HUES6 (cell line): ENCODE data around the gene POLR3B.

ENCODE experiments used
- H3K27ac ChIP-seq: 2 replicates; pipeline ENCODE4 v1.7.0; 2013; ENCODE audit warnings: low read depth, mild to moderate bottlenecking, low read length, inconsistent platforms
- H3K27me3 ChIP-seq: 2 replicates; pipeline ENCODE4 v1.6.1; 2013; ENCODE audit warnings: low read length; ENCODE audit not compliant: control insufficient read depth, insufficient read depth
- H3K36me3 ChIP-seq: 2 replicates; pipeline ENCODE4 v1.6.1; 2013; ENCODE audit warnings: low read length; ENCODE audit not compliant: control insufficient read depth, insufficient read depth
- H3K4me1 ChIP-seq: 2 replicates; pipeline ENCODE4 v1.6.1; 2013; ENCODE audit warnings: low read length; ENCODE audit not compliant: control insufficient read depth, insufficient read depth
- H3K4me3 ChIP-seq: 2 replicates; pipeline ENCODE4 v1.5.1; 2013; ENCODE audit warnings: low read depth, low read length
- H3K9ac ChIP-seq: one replicate; pipeline ENCODE4 v1.6.1; 2013; ENCODE audit warnings: mild to moderate bottlenecking, low read length
- H3K9me3 ChIP-seq: 2 replicates; pipeline ENCODE4 v1.6.1; 2013; ENCODE audit warnings: low read depth, low read length; ENCODE audit not compliant: control insufficient read depth, insufficient read depth

Gene POLR3B

GRCh38 chr12:106323537-106323936 is 34.0 kb upstream of the POLR3B start:
- no peaks in the 10 kb centered on the region for H3K27me3 ChIP-seq
- H3K9ac ChIP-seq, result no peak overlapping the region
- no peaks in the 10 kb centered on the region for H3K4me1 ChIP-seq
- H3K9me3 ChIP-seq, result no peaks in the 10 kb centered on the region
- H3K27ac ChIP-seq, result no peak overlapping the region
- no peak overlapping the region for H3K4me3 ChIP-seq
- no peaks in the 10 kb centered on the region for H3K36me3 ChIP-seq

GRCh38 chr12:106327309-106327869 is 30.2 kb upstream of the POLR3B start:
- no peaks in the 10 kb centered on the region for H3K27me3 ChIP-seq
- no peak overlapping the region for H3K27ac ChIP-seq
- H3K9ac ChIP-seq, result no peak overlapping the region
- H3K9me3 ChIP-seq, result 0 out of 2 replicates have a peak, but pooled peaks cover 3% of the 10 kb centered on the region
- H3K4me3 ChIP-seq, result no peak overlapping the region
- H3K4me1 ChIP-seq, result peaks cover 31% of the 10 kb centered on the region
- no peaks in the 10 kb centered on the region for H3K36me3 ChIP-seq

- no peaks in the 10 kb centered on the region for H3K36me3 ChIP-seq
- H3K4me1 ChIP-seq, result peaks cover 31% of the 10 kb centered on the region
- peaks cover 9% of the 10 kb centered on the region for H3K9me3 ChIP-seq
- no peak overlapping the region for H3K4me3 ChIP-seq
- H3K9ac ChIP-seq, result no peak overlapping the region
- H3K27ac ChIP-seq, result no peak overlapping the region
- H3K27me3 ChIP-seq, result no peaks in the 10 kb centered on the region
These were observed 28.8 kb upstream of the POLR3B start for GRCh38 chr12:106328735-106329134.

GRCh38 chr12:106329231-106329982 is 28.1 kb upstream of the POLR3B start:
- no peak overlapping the region for H3K4me3 ChIP-seq
- no peak overlapping the region for H3K9ac ChIP-seq
- peaks cover 31% of the 10 kb centered on the region for H3K4me1 ChIP-seq
- no peaks in the 10 kb centered on the region for H3K36me3 ChIP-seq
- peaks cover 9% of the 10 kb centered on the region for H3K9me3 ChIP-seq
- no peaks in the 10 kb centered on the region for H3K27me3 ChIP-seq
- H3K27ac ChIP-seq, result no peak overlapping the region

- Histone ChIP-seq H3K9me3 (peaks cover 9% of the 10 kb centered on the region), H3K4me1 (peaks cover 31% of the 10 kb centered on the region), H3K27ac (no peak overlapping the region)
These were observed 25.9 kb upstream of the POLR3B start for GRCh38 chr12:106331599-106331998.

GRCh38 chr12:106332536-106332935 is 25.0 kb upstream of the POLR3B start:
- Histone ChIP-seq H3K4me1 (peaks cover 31% of the 10 kb centered on the region), H3K27me3 (no peaks in the 10 kb centered on the region), H3K9ac (no peak overlapping the region), H3K4me3 (no peak overlapping the region), H3K27ac (no peak overlapping the region), H3K36me3 (no peaks in the 10 kb centered on the region), H3K9me3 (peaks cover 9% of the 10 kb centered on the region)

More at GRCh38 chr12:106331599-106331998, 25.9 kb upstream of the POLR3B start:
- no peak overlapping the region for H3K9ac ChIP-seq
- H3K4me3 ChIP-seq, result no peak overlapping the region
- H3K27me3 ChIP-seq, result no peaks in the 10 kb centered on the region
- no peaks in the 10 kb centered on the region for H3K36me3 ChIP-seq

- no peaks in the 10 kb centered on the region for H3K36me3 ChIP-seq
- no peak overlapping the region for H3K9ac ChIP-seq
- H3K27me3 ChIP-seq, result no peaks in the 10 kb centered on the region
- H3K4me3 ChIP-seq, result no peak overlapping the region
- peaks cover 31% of the 10 kb centered on the region for H3K4me1 ChIP-seq
- peaks cover 9% of the 10 kb centered on the region for H3K9me3 ChIP-seq
- no peak overlapping the region for H3K27ac ChIP-seq
These were observed 24.5 kb upstream of the POLR3B start for GRCh38 chr12:106333010-106333409.

GRCh38 chr12:106333756-106334155 is 23.8 kb upstream of the POLR3B start:
- no peaks in the 10 kb centered on the region for H3K27me3 ChIP-seq
- H3K9me3 ChIP-seq, result peaks cover 9% of the 10 kb centered on the region
- peaks cover 31% of the 10 kb centered on the region for H3K4me1 ChIP-seq
- no peak overlapping the region for H3K27ac ChIP-seq
- no peaks in the 10 kb centered on the region for H3K36me3 ChIP-seq
- H3K4me3 ChIP-seq, result no peak overlapping the region
- no peak overlapping the region for H3K9ac ChIP-seq

GRCh38 chr12:106341086-106341877 is 16.3 kb upstream of the POLR3B start:
- Histone ChIP-seq H3K36me3 (no peaks in the 10 kb centered on the region), H3K27ac (no peak overlapping the region), H3K4me1 (0 out of 2 replicates have a peak, but pooled peaks cover 3% of the 10 kb centered on the region), H3K27me3 (no peaks in the 10 kb centered on the region), H3K9me3 (no peaks in the 10 kb centered on the region), H3K9ac (no peak overlapping the region), H3K4me3 (no peak overlapping the region)

- Histone ChIP-seq H3K36me3 (no peaks in the 10 kb centered on the region), H3K4me1 (0 out of 2 replicates have a peak, but pooled peaks cover 3% of the 10 kb centered on the region), H3K27me3 (no peaks in the 10 kb centered on the region), H3K9ac (no peak overlapping the region), H3K4me3 (no peak overlapping the region), H3K27ac (no peak overlapping the region), H3K9me3 (no peaks in the 10 kb centered on the region)
These were observed 14.9 kb upstream of the POLR3B start for GRCh38 chr12:106342397-106343213.
